WTC11 (cell line): Measurements from ENCODE around the gene RAPGEF6. TPM values are rescaled to one million over a fixed set of nuclear protein-coding genes. Genes with fewer than 3 reads are reported as not detected.

ENCODE experiments used
- ATAC-seq: fragments of 200-7000 bp; cut with Tn5 transposase; 2 replicates; pipeline ENCODE4 v1.10.0; 2021; ENCODE audit warnings: mild to moderate bottlenecking, moderate library complexity
- CTCF ChIA-PET: fragments of 300-600 bp; sonication (Branson Sonifier 250); formaldehyde crosslinking; loops from one replicate; lab custom pipeline; 2021; ENCODE audit warnings: antibody characterized with exemption; lab: Charles Lee
- POLR2A ChIA-PET: fragments of 350-600 bp; sonication (Branson Sonifier 250); formaldehyde crosslinking; loops from one replicate; lab custom pipeline; 2021; ENCODE audit warnings: antibody characterized with exemption; lab: Charles Lee
- DNase-seq: peaks from one replicate; pipeline ENCODE4 v3.0.0; 2021; ENCODE audit warnings: low spot score
- H3K27ac Mint-ChIP-seq: 2 replicates; pipeline ENCODE4 v1.8.0; 2021; ENCODE audit warnings: mixed read lengths
- H3K27me3 Mint-ChIP-seq: 2 replicates; pipeline ENCODE4 v1.8.0; 2021; ENCODE audit warnings: low read depth, mild to moderate bottlenecking, moderate library complexity, mixed read lengths
- H3K36me3 Mint-ChIP-seq: 2 replicates; pipeline ENCODE4 v1.8.0; 2021; ENCODE audit warnings: mixed read lengths
- H3K4me1 Mint-ChIP-seq: 2 replicates; pipeline ENCODE4 v1.8.0; 2022; ENCODE audit warnings: mixed read lengths
- H3K4me3 Mint-ChIP-seq: 2 replicates; pipeline ENCODE4 v1.8.0; 2021; ENCODE audit warnings: mild to moderate bottlenecking, moderate library complexity, mixed read lengths
- H3K9me3 Mint-ChIP-seq: 2 replicates; pipeline ENCODE4 v1.8.0; 2021; ENCODE audit warnings: mixed read lengths
- ATF3 ChIP-seq: sonication (generic); formaldehyde crosslinking; conservative IDR thresholded peaks from 2 replicates; pipeline ENCODE4 v1.8.1; 2022; ENCODE audit warnings: mild to moderate bottlenecking, missing genetic modification reagents
- CBFB ChIP-seq: sonication (generic); formaldehyde crosslinking; IDR thresholded peaks from 2 replicates; pipeline ENCODE4 v1.8.1; 2022; ENCODE audit warnings: mild to moderate bottlenecking, low read depth, missing genetic modification reagents
- CREM ChIP-seq: sonication (generic); formaldehyde crosslinking; IDR thresholded peaks from 2 replicates; pipeline ENCODE4 v1.8.1; 2022; ENCODE audit warnings: mild to moderate bottlenecking, missing genetic modification reagents, moderate library complexity
- E2F4 ChIP-seq: sonication (generic); formaldehyde crosslinking; IDR thresholded peaks from 2 replicates; pipeline ENCODE4 v1.8.1; 2022; ENCODE audit warnings: low read depth, mild to moderate bottlenecking, moderate library complexity, missing genetic modification reagents, borderline replicate concordance
- FOXK1 ChIP-seq: sonication (generic); formaldehyde crosslinking; IDR thresholded peaks from 2 replicates; pipeline ENCODE4 v1.8.0; 2022; ENCODE audit warnings: mild to moderate bottlenecking, moderate library complexity, missing genetic modification reagents
- GRHL2 ChIP-seq: fragments of 250-450 bp; sonication (Bioruptor Pico); IDR thresholded peaks from 2 replicates; pipeline ENCODE4 v1.8.0; 2022; ENCODE audit warnings: mild to moderate bottlenecking, moderate library complexity; ENCODE audit not compliant: insufficient replicate concordance, severe bottlenecking
- GTF2I ChIP-seq: fragments of 250-450 bp; sonication (Bioruptor Pico); conservative IDR thresholded peaks from 2 replicates; pipeline ENCODE4 v1.4.0; 2021; ENCODE audit warnings: mild to moderate bottlenecking
- IRF2 ChIP-seq: sonication (generic); formaldehyde crosslinking; IDR thresholded peaks from 2 replicates; pipeline ENCODE4 v1.8.0; 2022; ENCODE audit warnings: low read depth, missing genetic modification reagents, borderline replicate concordance
- JUN ChIP-seq: sonication (generic); formaldehyde crosslinking; IDR thresholded peaks from 2 replicates; pipeline ENCODE4 v1.8.0; 2023; ENCODE audit warnings: mild to moderate bottlenecking, missing genetic modification reagents
- MXD4 ChIP-seq: fragments of 250-450 bp; sonication (Bioruptor Pico); IDR thresholded peaks from 2 replicates; pipeline ENCODE4 v1.8.0; 2021; ENCODE audit warnings: mild to moderate bottlenecking, moderate library complexity, borderline replicate concordance
- NFATC4 ChIP-seq: fragments of 250-450 bp; sonication (Bioruptor Pico); IDR thresholded peaks from 2 replicates; pipeline ENCODE4 v1.9.0; 2021; ENCODE audit warnings: mild to moderate bottlenecking
- NR3C1 ChIP-seq: sonication (generic); formaldehyde crosslinking; conservative IDR thresholded peaks from 2 replicates; pipeline ENCODE4 v1.8.1; 2023; ENCODE audit warnings: low read depth, mild to moderate bottlenecking, missing genetic modification reagents
- OVOL2 ChIP-seq: fragments of 250-450 bp; sonication (Bioruptor Pico); IDR thresholded peaks from 2 replicates; pipeline ENCODE4 v1.9.0; 2021; ENCODE audit warnings: mild to moderate bottlenecking, borderline replicate concordance
- RORB ChIP-seq: fragments of 250-450 bp; sonication (Bioruptor Pico); IDR thresholded peaks from 2 replicates; pipeline ENCODE4 v1.9.0; 2021; ENCODE audit warnings: mild to moderate bottlenecking
- SMAD4 ChIP-seq: sonication (generic); formaldehyde crosslinking; IDR thresholded peaks from 2 replicates; pipeline ENCODE4 v1.8.0; 2022; ENCODE audit warnings: mild to moderate bottlenecking, missing genetic modification reagents
- STAT6 ChIP-seq: sonication (generic); formaldehyde crosslinking; conservative IDR thresholded peaks from 2 replicates; pipeline ENCODE4 v1.8.1; 2023; ENCODE audit warnings: mild to moderate bottlenecking, low read depth, missing genetic modification reagents, moderate library complexity
- TEAD1 ChIP-seq: sonication (generic); formaldehyde crosslinking; IDR thresholded peaks from 2 replicates; pipeline ENCODE4 v1.8.0; 2022; ENCODE audit warnings: mild to moderate bottlenecking, missing genetic modification reagents
- ZNF317 ChIP-seq: sonication (generic); formaldehyde crosslinking; IDR thresholded peaks from 2 replicates; pipeline ENCODE4 v1.8.1; 2023; ENCODE audit warnings: low read depth, mild to moderate bottlenecking, moderate library complexity, missing genetic modification reagents, borderline replicate concordance
- ZNF423 ChIP-seq: fragments of 250-450 bp; sonication (Bioruptor Pico); IDR thresholded peaks from 2 replicates; pipeline ENCODE4 v2.1.2; 2022; ENCODE audit warnings: mild to moderate bottlenecking, moderate library complexity
- ZNF425 ChIP-seq: fragments of 250-450 bp; sonication (Bioruptor Pico); conservative IDR thresholded peaks from 2 replicates; pipeline ENCODE4 v1.9.0; 2021; ENCODE audit warnings: mild to moderate bottlenecking
- ZNF671 ChIP-seq: fragments of 250-450 bp; sonication (Bioruptor Pico); IDR thresholded peaks from 2 replicates; pipeline ENCODE4 v1.8.0; 2021; ENCODE audit warnings: mild to moderate bottlenecking
- total RNA-seq: library from RNA; stranded (reverse); gene quantifications from 3 replicates; pipeline ENCODE4 v1.2.3, GENCODE V29; 2021
- TF ChIP-seq, protein P1 (sequence below): sonication (generic); formaldehyde crosslinking; IDR thresholded peaks from 2 replicates; pipeline ENCODE4 v1.8.0; 2023; ENCODE audit warnings: mild to moderate bottlenecking, missing genetic modification reagents
- TF ChIP-seq, protein P2 (sequence below): sonication (generic); formaldehyde crosslinking; IDR thresholded peaks from 2 replicates; pipeline ENCODE4 v1.8.0; 2022; ENCODE audit warnings: mild to moderate bottlenecking, missing genetic modification reagents

Gene RAPGEF6
- total RNA-seq, 1 experiment from 2014 or later = 18.0 TPM

- ChIA-PET CTCF (no interaction called here), POLR2A (no interaction called here)
- Mint-ChIP-seq H3K27ac (no peak overlapping the region), H3K9me3 (peaks cover 6% of the 10 kb centered on the region), H3K27me3 (no peaks in the 10 kb centered on the region), H3K4me1 (no peaks in the 10 kb centered on the region), H3K4me3 (no peak overlapping the region), H3K36me3 (peaks cover 34% of the 10 kb centered on the region)
- TF ChIP-seq ZNF425 (CRISPR knock-in tag) (no peak), STAT6 (CRISPR knock-in tag) (no peak), NR3C1 (CRISPR knock-in tag) (no peak), OVOL2 (CRISPR knock-in tag) (no peak)
- ATAC-seq (no peak), DNase-seq (no peak)
Observed at GRCh38 chr5:131457193-131457592, 177.8 kb downstream of the RAPGEF6 start.

- no peak for TF ChIP-seq ZNF423
- TF ChIP-seq RORB (CRISPR knock-in tag) = no peak
- TF ChIP-seq, protein P1, sequence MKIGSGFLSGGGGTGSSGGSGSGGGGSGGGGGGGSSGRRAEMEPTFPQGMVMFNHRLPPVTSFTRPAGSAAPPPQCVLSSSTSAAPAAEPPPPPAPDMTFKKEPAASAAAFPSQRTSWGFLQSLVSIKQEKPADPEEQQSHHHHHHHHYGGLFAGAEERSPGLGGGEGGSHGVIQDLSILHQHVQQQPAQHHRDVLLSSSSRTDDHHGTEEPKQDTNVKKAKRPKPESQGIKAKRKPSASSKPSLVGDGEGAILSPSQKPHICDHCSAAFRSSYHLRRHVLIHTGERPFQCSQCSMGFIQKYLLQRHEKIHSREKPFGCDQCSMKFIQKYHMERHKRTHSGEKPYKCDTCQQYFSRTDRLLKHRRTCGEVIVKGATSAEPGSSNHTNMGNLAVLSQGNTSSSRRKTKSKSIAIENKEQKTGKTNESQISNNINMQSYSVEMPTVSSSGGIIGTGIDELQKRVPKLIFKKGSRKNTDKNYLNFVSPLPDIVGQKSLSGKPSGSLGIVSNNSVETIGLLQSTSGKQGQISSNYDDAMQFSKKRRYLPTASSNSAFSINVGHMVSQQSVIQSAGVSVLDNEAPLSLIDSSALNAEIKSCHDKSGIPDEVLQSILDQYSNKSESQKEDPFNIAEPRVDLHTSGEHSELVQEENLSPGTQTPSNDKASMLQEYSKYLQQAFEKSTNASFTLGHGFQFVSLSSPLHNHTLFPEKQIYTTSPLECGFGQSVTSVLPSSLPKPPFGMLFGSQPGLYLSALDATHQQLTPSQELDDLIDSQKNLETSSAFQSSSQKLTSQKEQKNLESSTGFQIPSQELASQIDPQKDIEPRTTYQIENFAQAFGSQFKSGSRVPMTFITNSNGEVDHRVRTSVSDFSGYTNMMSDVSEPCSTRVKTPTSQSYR = no peak
- TF ChIP-seq E2F4 = no peak
- Mint-ChIP-seq H3K36me3 (peaks cover 30% of the 10 kb centered on the region), H3K27ac (no peak overlapping the region), H3K4me3 (no peak overlapping the region), H3K27me3 (no peaks in the 10 kb centered on the region), H3K4me1 (no peaks in the 10 kb centered on the region), H3K9me3 (peaks cover 3% of the 10 kb centered on the region; the same call in 1 of the 2 replicates)
- ChIA-PET CTCF (no interaction called here), POLR2A (no interaction called here)
- ATAC-seq (no peak), DNase-seq (no peak)
Observed at GRCh38 chr5:131450941-131451340, 184.1 kb downstream of the RAPGEF6 start.

DNA sequence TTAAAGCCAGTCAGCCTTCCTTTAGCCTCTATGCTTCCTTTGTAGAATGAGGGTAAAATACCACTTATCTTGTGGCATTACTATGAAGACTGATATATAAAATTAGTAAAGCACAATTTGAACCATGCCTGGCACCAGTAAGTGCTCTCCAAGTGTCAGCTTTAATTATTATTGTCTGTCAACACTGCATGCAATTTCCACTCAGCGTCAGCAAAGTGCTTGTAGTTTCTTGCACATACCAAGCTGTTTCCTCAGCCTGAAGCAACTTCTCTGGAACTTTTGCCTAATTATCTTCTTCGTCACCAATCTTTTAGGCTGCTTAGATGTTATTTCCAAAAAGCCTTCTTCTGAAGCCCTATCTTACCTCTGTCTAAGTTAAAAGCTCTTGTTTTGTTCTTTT, 193.8 kb downstream of the RAPGEF6 start:
- no peak for DNase-seq
- Mint-ChIP-seq H3K36me3 (peaks cover 36% of the 10 kb centered on the region), H3K9me3 (no peaks in the 10 kb centered on the region), H3K27me3 (no peaks in the 10 kb centered on the region), H3K4me1 (no peaks in the 10 kb centered on the region), H3K4me3 (no peak overlapping the region), H3K27ac (no peak overlapping the region)
- CTCF ChIA-PET = no interaction called here
- POLR2A ChIA-PET = no interaction called here
- ATAC-seq = no peak
- TF ChIP-seq, protein P2, sequence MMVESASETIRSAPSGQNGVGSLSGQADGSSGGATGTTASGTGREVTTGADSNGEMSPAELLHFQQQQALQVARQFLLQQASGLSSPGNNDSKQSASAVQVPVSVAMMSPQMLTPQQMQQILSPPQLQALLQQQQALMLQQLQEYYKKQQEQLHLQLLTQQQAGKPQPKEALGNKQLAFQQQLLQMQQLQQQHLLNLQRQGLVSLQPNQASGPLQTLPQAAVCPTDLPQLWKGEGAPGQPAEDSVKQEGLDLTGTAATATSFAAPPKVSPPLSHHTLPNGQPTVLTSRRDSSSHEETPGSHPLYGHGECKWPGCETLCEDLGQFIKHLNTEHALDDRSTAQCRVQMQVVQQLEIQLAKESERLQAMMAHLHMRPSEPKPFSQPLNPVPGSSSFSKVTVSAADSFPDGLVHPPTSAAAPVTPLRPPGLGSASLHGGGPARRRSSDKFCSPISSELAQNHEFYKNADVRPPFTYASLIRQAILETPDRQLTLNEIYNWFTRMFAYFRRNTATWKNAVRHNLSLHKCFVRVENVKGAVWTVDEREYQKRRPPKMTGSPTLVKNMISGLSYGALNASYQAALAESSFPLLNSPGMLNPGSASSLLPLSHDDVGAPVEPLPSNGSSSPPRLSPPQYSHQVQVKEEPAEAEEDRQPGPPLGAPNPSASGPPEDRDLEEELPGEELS = no peak
- TF ChIP-seq CREM (CRISPR knock-in tag) (no peak), GTF2I (no peak), FOXK1 (CRISPR knock-in tag) (no peak), CBFB (CRISPR knock-in tag) (no peak), ZNF317 (CRISPR knock-in tag) (no peak), IRF2 (no peak), SMAD4 (CRISPR knock-in tag) (no peak), MXD4 (CRISPR knock-in tag) (no peak), NFATC4 (CRISPR knock-in tag) (no peak), ZNF671 (CRISPR knock-in tag) (no peak), ATF3 (no peak), JUN (CRISPR knock-in tag) (no peak), TEAD1 (CRISPR knock-in tag) (no peak), RORB (CRISPR knock-in tag) (no peak), GRHL2 (no peak)
